HG03469 (cell line): ENCODE data around the gene HRG.

Source experiments
- ATAC-seq: cut with Tn5 transposase; IDR thresholded peaks from one replicate; pipeline ENCODE4 v1.9.1; 2021; ENCODE audit warnings: mild to moderate bottlenecking, moderate library complexity, moderate number of reproducible peaks; ENCODE audit not compliant: unreplicated experiment

The HRG gene

GRCh38 chr3:186636536-186636935 lies 29.3 kb upstream of the HRG start:
- no peak for ATAC-seq

GRCh38 chr3:186637686-186638085 lies 28.1 kb upstream of the HRG start:
- no peak for ATAC-seq

GRCh38 chr3:186638259-186638658 lies 27.6 kb upstream of the HRG start:
- no peak for ATAC-seq

GRCh38 chr3:186639778-186640472 lies 25.9 kb upstream of the HRG start, which contains the start of gene FETUB:
Gene FETUB, plus strand, starts transcription at chr3:186640399. Its CDS starts 62 bp downstream, at chr3:186640461.
- no peak for ATAC-seq

GRCh38 chr3:186640473-186640818 lies 25.4 kb upstream of the HRG start:
- no peak for ATAC-seq

- no peak for ATAC-seq
These were observed 24.9 kb upstream of the HRG start for GRCh38 chr3:186640929-186641328.

- ATAC-seq, result no peak
These were observed 23.8 kb upstream of the HRG start for GRCh38 chr3:186642014-186642413.

- ATAC-seq, result no peak
These were observed 22.3 kb upstream of the HRG start for GRCh38 chr3:186643493-186643892.

- ATAC-seq, result no peak
These were observed 21.1 kb upstream of the HRG start for GRCh38 chr3:186644683-186645082.

- no peak for ATAC-seq
These were observed 19.7 kb upstream of the HRG start for GRCh38 chr3:186646106-186646505.

- no peak for ATAC-seq
These were observed 19.0 kb upstream of the HRG start for GRCh38 chr3:186646841-186647240.

GRCh38 chr3:186648851-186649250 lies 17.0 kb upstream of the HRG start:
- no peak for ATAC-seq

- no peak for ATAC-seq
These were observed 14.1 kb upstream of the HRG start for GRCh38 chr3:186651678-186652215.

GRCh38 chr3:186653080-186653707 lies 12.6 kb upstream of the HRG start:
- ATAC-seq, result peak; percentile 77

GRCh38 chr3:186653984-186654383 lies 11.8 kb upstream of the HRG start:
- no peak for ATAC-seq

- ATAC-seq, result no peak
These were observed 2.3 kb upstream of the HRG start for GRCh38 chr3:186663361-186664118.

GRCh38 chr3:186664119-186664495 lies 1.7 kb upstream of the HRG start:
- no peak for ATAC-seq

GRCh38 chr3:186664506-186664905 lies 1.3 kb upstream of the HRG start:
- no peak for ATAC-seq

GRCh38 chr3:186668426-186668825 lies 2.6 kb downstream of the HRG start:
- ATAC-seq, result no peak

GRCh38 chr3:186669378-186670084 lies 3.7 kb downstream of the HRG start:
- ATAC-seq, result no peak

- no peak for ATAC-seq
These were observed 4.3 kb downstream of the HRG start for GRCh38 chr3:186670155-186670554.
